ENCODE data around the gene FBXL16.

The FBXL16 gene

DNA sequence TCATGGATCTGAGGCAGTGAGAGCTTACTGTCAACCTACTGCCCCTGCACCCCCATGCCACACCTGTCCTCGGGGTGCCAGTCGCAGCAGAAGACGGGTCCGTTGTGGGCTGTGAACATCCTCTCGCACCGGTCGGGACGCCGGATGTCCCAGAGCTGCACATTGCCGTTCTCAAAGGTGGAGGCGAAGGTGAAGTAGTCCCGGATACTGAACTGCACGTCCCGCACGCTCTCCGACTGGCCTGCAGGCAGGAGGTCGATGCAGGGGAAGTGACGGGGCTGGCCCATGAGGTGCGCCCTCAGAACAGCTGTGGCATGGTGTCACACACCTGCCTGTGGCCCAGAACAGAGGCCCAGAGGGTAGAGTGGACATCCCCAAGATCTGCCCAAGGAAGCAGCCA lies 18.1 kb downstream of the FBXL16 start:
- no peak for DNase-seq (ENCODE audit: extremely low spot score)
- ChIA-PET CTCF (interaction anchor here (1.0 to 3.2 kb wide), 3 partner anchors 32 to 98 kb away, joined by 3 to 9 read pairs (median 5); no protein-coding TSS in a partner anchor), POLR2A (no interaction called here)
- TF ChIP-seq, protein P1, sequence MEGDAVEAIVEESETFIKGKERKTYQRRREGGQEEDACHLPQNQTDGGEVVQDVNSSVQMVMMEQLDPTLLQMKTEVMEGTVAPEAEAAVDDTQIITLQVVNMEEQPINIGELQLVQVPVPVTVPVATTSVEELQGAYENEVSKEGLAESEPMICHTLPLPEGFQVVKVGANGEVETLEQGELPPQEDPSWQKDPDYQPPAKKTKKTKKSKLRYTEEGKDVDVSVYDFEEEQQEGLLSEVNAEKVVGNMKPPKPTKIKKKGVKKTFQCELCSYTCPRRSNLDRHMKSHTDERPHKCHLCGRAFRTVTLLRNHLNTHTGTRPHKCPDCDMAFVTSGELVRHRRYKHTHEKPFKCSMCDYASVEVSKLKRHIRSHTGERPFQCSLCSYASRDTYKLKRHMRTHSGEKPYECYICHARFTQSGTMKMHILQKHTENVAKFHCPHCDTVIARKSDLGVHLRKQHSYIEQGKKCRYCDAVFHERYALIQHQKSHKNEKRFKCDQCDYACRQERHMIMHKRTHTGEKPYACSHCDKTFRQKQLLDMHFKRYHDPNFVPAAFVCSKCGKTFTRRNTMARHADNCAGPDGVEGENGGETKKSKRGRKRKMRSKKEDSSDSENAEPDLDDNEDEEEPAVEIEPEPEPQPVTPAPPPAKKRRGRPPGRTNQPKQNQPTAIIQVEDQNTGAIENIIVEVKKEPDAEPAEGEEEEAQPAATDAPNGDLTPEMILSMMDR (IDR thresholded peaks at IDR 0.05; ENCODE audit: control extremely low read depth, extremely low read depth, low read depth, missing control alignments), result no peak

DNA sequence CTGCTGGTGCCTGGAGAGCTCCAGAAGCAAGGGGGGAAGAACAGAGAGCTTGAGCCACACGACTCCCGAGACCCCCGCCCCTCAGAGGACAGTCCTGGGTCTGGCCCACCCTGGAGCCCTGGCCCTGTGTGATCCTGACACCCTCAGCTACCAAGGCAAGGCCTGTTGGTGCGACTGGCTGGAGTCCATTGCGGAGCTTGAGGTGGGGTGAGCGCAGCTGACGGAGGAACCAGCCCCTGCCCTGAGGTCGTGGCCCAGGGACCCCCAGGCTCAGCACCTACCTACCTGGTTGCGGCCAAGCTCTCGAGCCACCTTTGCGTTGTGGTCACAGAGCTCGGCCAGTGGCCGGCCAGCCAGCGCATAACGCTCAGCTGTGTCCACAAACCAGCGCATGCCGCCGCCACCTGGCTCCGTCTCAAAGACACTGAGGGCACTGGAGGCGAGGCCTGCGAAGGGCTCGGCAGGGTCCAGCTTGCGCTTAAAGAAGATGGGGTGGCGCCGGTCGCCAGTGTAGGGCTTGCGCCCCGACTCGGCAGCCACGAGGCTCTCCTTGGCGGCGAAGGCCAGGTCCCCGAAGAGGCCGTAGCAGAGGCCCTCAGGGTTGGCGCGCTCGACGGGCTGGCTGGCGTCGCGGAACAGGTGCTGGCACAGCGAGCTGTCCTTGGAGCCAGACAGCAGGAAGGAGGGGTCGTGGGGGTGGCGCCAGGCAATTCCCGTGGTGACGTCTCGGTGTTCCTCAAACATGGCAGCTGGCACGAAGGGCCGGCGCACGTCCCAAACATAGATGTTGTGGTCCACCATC lies 18.9 kb downstream of the FBXL16 start:
- TF ChIP-seq, protein P1 (IDR thresholded peaks at IDR 0.05; ENCODE audit: control extremely low read depth, extremely low read depth, low read depth, missing control alignments), result no peak
- CTCF ChIA-PET, result interaction anchor here (1.0 to 3.2 kb wide), 6 partner anchors 19 to 99 kb away, joined by 3 to 9 read pairs (median 5); partner anchors contain the start of gene RHOT2
- POLR2A ChIA-PET, result interaction anchor here (0.9 kb wide), 1 partner anchor 49 kb away, joined by 3 read pairs; no protein-coding TSS in a partner anchor
- no peak for DNase-seq (ENCODE audit: extremely low spot score)

DNA sequence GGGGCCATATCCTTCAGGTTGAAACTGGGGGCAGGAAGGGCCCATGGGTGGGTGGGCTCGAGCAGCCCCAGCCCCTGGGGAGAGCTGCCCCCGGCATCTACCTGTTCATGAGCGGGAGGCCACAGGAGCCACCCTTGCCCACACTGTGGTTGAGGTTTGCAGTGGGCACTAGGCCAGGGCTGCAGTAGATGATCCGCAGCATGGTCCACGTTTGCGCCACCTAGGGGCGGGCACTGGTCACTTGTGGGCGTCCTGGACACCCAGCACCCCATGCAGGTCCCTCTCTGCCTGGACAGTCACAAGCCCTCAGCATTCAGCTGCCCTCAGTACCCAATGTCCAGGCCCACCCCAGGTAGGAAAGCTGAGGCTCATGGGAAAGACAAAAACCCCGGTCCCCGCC lies 19.6 kb downstream of the FBXL16 start:
- POLR2A ChIA-PET, result interaction anchor here (0.9 kb wide), 1 partner anchor 50 kb away, joined by 3 read pairs; no protein-coding TSS in a partner anchor
- TF ChIP-seq, protein P1 (IDR thresholded peaks at IDR 0.05; ENCODE audit: control extremely low read depth, extremely low read depth, low read depth, missing control alignments), result peak; percentile 23
- CTCF ChIA-PET, result interaction anchor here (1.0 to 3.2 kb wide), 4 partner anchors 18 to 100 kb away, joined by 3 to 9 read pairs (median 6); partner anchors contain the start of gene RHOT2
- no peak for DNase-seq (ENCODE audit: extremely low spot score)

DNA sequence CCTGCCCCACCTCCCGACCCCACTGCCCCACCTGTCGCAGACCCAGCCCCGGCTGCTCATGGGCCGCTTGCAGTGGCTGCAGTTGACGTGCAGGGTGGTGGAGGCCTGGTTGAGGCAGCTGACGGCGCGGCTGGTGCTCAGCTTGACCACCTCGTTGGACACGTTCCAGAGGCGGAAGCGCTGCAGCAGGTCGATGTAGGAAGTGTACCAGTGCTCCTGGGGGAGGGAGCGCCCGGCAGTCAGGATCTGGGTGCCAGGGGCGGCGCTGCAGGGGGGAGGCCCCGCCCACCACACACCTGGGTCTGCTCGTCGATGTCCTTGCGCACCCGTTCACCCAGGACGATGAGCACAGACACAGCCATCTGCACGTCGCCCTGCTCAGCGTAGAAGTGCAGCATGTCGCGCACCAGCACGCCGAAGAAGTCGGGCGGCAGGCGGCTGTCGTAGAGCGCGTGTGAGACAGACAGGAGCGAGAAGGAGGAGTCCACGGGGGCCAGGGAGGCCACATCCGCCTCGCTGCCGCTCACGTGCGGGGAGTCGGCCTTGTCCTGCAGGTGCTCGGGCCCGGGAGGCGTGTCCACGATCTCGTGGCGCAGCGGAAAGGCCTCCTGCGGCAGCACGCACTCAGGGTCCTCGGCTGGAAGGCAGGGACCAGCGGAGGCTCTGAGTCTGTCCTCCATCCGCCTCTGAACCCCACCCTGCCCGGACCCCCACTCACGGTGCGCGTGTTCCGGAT lies 20.5 kb downstream of the FBXL16 start:
- CTCF ChIA-PET, result interaction anchor here (1.2 to 1.8 kb wide), 3 partner anchors 9 to 17 kb away, joined by 3 to 8 read pairs (median 4); partner anchors contain the start of genes RHBDL1 and RHOT2
- DNase-seq (ENCODE audit: extremely low spot score), result no peak
- POLR2A ChIA-PET, result no interaction called here
- TF ChIP-seq, protein P1 (IDR thresholded peaks at IDR 0.05; ENCODE audit: control extremely low read depth, extremely low read depth, low read depth, missing control alignments), result no peak

DNA sequence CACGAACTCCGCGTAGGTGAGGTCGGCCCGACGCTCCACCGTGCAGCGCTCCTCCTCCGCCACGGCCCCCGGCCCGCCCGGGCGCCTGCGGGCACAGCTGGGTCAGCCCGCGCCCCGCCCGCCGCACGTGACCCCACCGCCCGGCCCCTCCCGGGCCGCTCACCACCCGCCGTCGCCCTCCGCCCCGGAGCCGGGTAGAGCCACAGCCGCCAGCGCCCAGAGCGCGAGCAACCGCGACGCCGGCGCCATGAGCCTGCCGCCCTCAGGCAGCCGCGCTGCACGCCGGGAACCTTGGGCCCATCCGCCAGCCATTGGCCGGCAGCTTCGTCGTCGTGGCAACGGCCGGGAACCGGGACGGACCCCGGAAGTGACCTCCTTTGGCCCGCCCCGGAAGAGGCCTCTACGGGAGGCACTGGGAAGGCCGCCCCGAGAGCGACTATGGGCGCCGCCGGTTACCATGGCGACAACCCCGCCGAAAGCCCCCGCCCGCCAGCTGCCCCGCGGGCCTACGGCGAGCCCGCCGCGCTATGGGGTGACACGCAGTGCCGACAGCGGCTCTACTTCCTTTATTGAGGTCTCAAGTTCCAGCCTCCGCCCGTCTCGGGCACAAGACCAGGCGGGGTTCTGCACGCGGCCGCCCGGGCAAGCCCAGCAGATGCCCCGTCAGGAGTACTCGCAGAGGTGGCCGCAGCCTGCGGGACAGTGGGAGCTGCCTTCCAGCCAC lies 21.4 kb downstream of the FBXL16 start, which contains the start of gene JMJD8:
Gene JMJD8 (minus strand): TSS at position 264 of the 724 bp plus-strand sequence. CDS start 15 bp downstream, at position 249.
- TF ChIP-seq, protein P1 (IDR thresholded peaks at IDR 0.05; ENCODE audit: control extremely low read depth, extremely low read depth, low read depth, missing control alignments), result no peak
- CTCF ChIA-PET, result interaction anchor here (1.2 kb wide), 2 partner anchors 9 to 12 kb away, joined by 3 to 4 read pairs; partner anchors contain the start of gene RHBDL1
- peak; percentile 97 for DNase-seq (ENCODE audit: extremely low spot score)
- POLR2A ChIA-PET, result interaction anchor here (0.9 kb wide), 1 partner anchor 36 kb away, joined by 3 read pairs; no protein-coding TSS in a partner anchor
